Neural progenitor cell (in vitro differentiated cells): Measurements from ENCODE around the gene FHOD3. TPM values are rescaled to one million over a fixed set of nuclear protein-coding genes. Genes with fewer than 3 reads are reported as not detected.

Experiments
- DNase-seq: peaks from one replicate; pipeline ENCODE4 v3.0.0-alpha.2; 2016; ENCODE audit warnings: low spot score
- H2AFZ ChIP-seq: fragments of 200-600 bp; sonication (generic); replicated peaks from 2 replicates; pipeline ENCODE4 v1.6.1; 2016; ENCODE audit warnings: antibody characterized with exemption
- H3F3A ChIP-seq: fragments of 200-600 bp; sonication (generic); 2 replicates; pipeline ENCODE4 v1.6.1; 2016; ENCODE audit warnings: antibody characterized with exemption, low read depth
- H3K27ac ChIP-seq: fragments of 200-600 bp; sonication (generic); 2 replicates; pipeline ENCODE4 v1.5.1; 2016; ENCODE audit warnings: mild to moderate bottlenecking
- H3K27me3 ChIP-seq: fragments of 200-600 bp; sonication (generic); 2 replicates; pipeline ENCODE4 v1.6.1; 2016; ENCODE audit warnings: mild to moderate bottlenecking, moderate library complexity
- H3K36me3 ChIP-seq: fragments of 200-600 bp; sonication (generic); 2 replicates; pipeline ENCODE4 v1.5.1; 2016
- H3K4me1 ChIP-seq: fragments of 200-600 bp; sonication (generic); 2 replicates; pipeline ENCODE4 v1.6.1; 2016; ENCODE audit warnings: mixed run types
- H3K4me2 ChIP-seq: fragments of 200-600 bp; sonication (generic); 2 replicates; pipeline ENCODE4 v1.6.1; 2016
- H3K4me3 ChIP-seq: fragments of 200-600 bp; sonication (generic); 2 replicates; pipeline ENCODE4 v1.5.1; 2016
- H3K79me2 ChIP-seq: fragments of 200-600 bp; sonication (generic); 2 replicates; pipeline ENCODE4 v1.6.1; 2016; ENCODE audit warnings: low read depth
- H3K9ac ChIP-seq: fragments of 200-600 bp; sonication (generic); 2 replicates; pipeline ENCODE4 v1.6.1; 2016
- H3K9me3 ChIP-seq: fragments of 200-600 bp; sonication (generic); 2 replicates; pipeline ENCODE4 v1.5.1; 2016; ENCODE audit warnings: low read depth
- H4K20me1 ChIP-seq: fragments of 200-600 bp; sonication (generic); 2 replicates; pipeline ENCODE4 v1.6.1; 2016; ENCODE audit warnings: low read depth
- H3K27ac Mint-ChIP-seq: 3 replicates; pipeline ENCODE4 v1.8.0; 2021; ENCODE audit warnings: mixed read lengths
- H3K27me3 Mint-ChIP-seq: 2 replicates; pipeline ENCODE4 v1.8.0; 2022; ENCODE audit warnings: low read depth, mild to moderate bottlenecking, inconsistent platforms, moderate library complexity, mixed read lengths; ENCODE audit not compliant: insufficient read depth
- H3K36me3 Mint-ChIP-seq: 3 replicates; pipeline ENCODE4 v1.8.0; 2021; ENCODE audit warnings: mixed read lengths
- H3K4me1 Mint-ChIP-seq: 3 replicates; pipeline ENCODE4 v1.8.0; 2021; ENCODE audit warnings: mixed read lengths
- H3K4me3 Mint-ChIP-seq: 3 replicates; pipeline ENCODE4 v1.8.0; 2021; ENCODE audit warnings: mild to moderate bottlenecking, moderate library complexity, mixed read lengths
- H3K9me3 Mint-ChIP-seq: 3 replicates; pipeline ENCODE4 v1.8.0; 2020; ENCODE audit warnings: mixed read lengths
- EZH2 ChIP-seq: fragments of 200-600 bp; sonication (generic); IDR thresholded peaks from 2 replicates; pipeline ENCODE4 v1.6.1; 2017; ENCODE audit warnings: antibody characterized with exemption, mild to moderate bottlenecking, moderate library complexity
- EZH2phosphoT487 ChIP-seq: fragments of 200-600 bp; sonication (generic); IDR thresholded peaks from 2 replicates; pipeline ENCODE4 v1.6.1; 2017; ENCODE audit warnings: antibody characterized with exemption
- total RNA-seq: library from RNA; depleted of rRNA; stranded (reverse); fragments of >200 nt; gene quantifications from 2 replicates; pipeline ENCODE4 v1.2.3, GENCODE V29; 2015; ENCODE audit warnings: low replicate concordance
- TF ChIP-seq, protein P1 (sequence below): fragments of 200-600 bp; sonication (generic); IDR thresholded peaks from 2 replicates; pipeline ENCODE4 v1.5.1; 2017; ENCODE audit warnings: antibody characterized with exemption, mild to moderate bottlenecking

The FHOD3 gene
- total RNA-seq, 1 donor from 2014 or later = 69.7 TPM

DNA sequence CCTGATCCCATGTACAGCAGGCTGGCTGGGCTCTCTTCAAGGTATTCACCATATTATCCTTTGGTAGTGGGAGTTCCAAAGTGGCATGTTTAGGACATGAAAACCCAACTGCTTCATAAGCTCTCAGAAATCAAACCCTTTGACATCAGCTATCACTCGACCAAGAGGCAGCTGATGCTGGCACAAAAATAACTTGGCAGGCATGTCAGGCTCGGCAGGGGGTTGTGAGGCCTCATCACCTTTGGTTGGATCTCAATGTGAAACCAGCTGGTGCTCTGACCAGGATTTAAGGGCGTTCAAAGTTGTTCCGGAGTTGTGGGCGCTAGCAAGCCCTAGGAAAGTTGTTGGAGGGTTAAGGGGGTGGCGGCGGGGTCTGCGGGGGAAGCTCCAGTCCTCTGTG lies 171.9 kb downstream of the FHOD3 start:
- peaks cover 54% of the 10 kb centered on the region for H3K4me1 ChIP-seq
- H3K9me3 ChIP-seq = no peaks in the 10 kb centered on the region
- Mint-ChIP-seq H3K9me3 (peaks cover 5% of the 10 kb centered on the region), H3K27ac (no peak overlapping the region), H3K27me3 (peaks cover under 1% of the 10 kb centered on the region), H3K4me3 (no peak overlapping the region), H3K36me3 (peaks cover 5% of the 10 kb centered on the region), H3K4me1 (peaks cover 49% of the 10 kb centered on the region)
- no peak for DNase-seq
- H3K4me3 ChIP-seq = no peak overlapping the region
- TF ChIP-seq EZH2phosphoT487 = no peak
- H2AFZ ChIP-seq = no peak overlapping the region
- peaks cover 33% of the 10 kb centered on the region for H3F3A ChIP-seq
- no peak overlapping the region for H3K9ac ChIP-seq
- no peaks in the 10 kb centered on the region for H3K36me3 ChIP-seq
- no peaks in the 10 kb centered on the region for H3K27me3 ChIP-seq
- peaks cover 74% of the 10 kb centered on the region for H3K79me2 ChIP-seq
- H3K27ac ChIP-seq = no peak overlapping the region
- H4K20me1 ChIP-seq = no peaks in the 10 kb centered on the region
- H3K4me2 ChIP-seq = no peak overlapping the region

DNA sequence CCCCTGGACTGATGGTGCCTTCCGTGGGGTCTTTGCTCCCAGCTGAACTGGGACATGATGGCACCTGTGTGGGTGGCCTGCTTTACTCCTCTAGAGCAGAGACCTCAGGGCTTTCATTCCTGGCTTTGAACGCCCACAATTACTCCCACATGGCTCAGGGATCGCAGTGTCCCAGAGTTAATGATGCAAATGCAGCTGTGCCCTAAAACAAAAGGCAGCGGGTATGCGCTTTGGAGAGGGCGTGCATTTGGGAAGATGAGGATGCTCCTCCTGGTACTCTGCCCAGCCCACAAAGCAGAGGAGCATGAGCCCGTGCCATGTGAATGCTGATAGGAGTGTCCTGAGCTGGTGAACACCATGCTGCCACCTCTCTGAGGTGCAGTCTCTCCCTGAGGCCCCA lies 173.4 kb downstream of the FHOD3 start:
- Histone ChIP-seq H3K4me2 (peak overlapping the region; percentile 67), H3K9ac (no peak overlapping the region), H3K79me2 (peaks cover 76% of the 10 kb centered on the region), H3K36me3 (no peaks in the 10 kb centered on the region), H3K27me3 (no peaks in the 10 kb centered on the region), H2AFZ (no peak overlapping the region), H3K4me1 (peaks cover 55% of the 10 kb centered on the region), H3F3A (peaks cover 32% of the 10 kb centered on the region), H3K27ac (peak overlapping the region; percentile 95), H3K9me3 (no peaks in the 10 kb centered on the region), H3K4me3 (peak overlapping the region; percentile 19), H4K20me1 (no peaks in the 10 kb centered on the region)
- Mint-ChIP-seq H3K27me3 (no peaks in the 10 kb centered on the region), H3K4me1 (peaks cover 44% of the 10 kb centered on the region), H3K27ac (no peak overlapping the region), H3K4me3 (no peak overlapping the region), H3K9me3 (peaks cover 5% of the 10 kb centered on the region), H3K36me3 (peaks cover 5% of the 10 kb centered on the region)
- TF ChIP-seq EZH2 (no peak), EZH2phosphoT487 (no peak)
- TF ChIP-seq, protein P1, sequence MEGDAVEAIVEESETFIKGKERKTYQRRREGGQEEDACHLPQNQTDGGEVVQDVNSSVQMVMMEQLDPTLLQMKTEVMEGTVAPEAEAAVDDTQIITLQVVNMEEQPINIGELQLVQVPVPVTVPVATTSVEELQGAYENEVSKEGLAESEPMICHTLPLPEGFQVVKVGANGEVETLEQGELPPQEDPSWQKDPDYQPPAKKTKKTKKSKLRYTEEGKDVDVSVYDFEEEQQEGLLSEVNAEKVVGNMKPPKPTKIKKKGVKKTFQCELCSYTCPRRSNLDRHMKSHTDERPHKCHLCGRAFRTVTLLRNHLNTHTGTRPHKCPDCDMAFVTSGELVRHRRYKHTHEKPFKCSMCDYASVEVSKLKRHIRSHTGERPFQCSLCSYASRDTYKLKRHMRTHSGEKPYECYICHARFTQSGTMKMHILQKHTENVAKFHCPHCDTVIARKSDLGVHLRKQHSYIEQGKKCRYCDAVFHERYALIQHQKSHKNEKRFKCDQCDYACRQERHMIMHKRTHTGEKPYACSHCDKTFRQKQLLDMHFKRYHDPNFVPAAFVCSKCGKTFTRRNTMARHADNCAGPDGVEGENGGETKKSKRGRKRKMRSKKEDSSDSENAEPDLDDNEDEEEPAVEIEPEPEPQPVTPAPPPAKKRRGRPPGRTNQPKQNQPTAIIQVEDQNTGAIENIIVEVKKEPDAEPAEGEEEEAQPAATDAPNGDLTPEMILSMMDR = no peak
- DNase-seq = peak; percentile 26

DNA sequence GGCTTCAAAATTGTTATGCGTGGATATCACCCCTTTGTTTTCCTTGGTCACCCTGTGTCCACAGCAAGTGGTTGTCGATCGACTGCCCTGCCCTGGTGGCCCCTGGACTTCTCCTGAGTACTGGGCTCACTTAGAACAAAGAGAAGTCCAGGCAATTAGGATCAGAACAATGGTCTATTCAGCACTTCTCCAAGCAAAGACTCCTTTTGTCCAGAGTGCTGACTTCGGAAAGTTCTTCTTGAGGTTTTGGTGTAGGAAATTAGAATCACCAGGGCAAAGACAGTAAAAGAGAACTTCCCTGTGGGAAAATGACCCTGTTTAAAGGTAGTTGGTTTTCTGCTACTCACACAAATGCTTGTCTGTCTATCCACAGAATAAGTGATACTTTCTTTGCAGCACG lies 173.9 kb downstream of the FHOD3 start:
- H3K9me3 Mint-ChIP-seq = peaks cover 5% of the 10 kb centered on the region
- H3K27ac ChIP-seq = peak overlapping the region; percentile 95
- H3K27me3 Mint-ChIP-seq = no peaks in the 10 kb centered on the region
- H3F3A ChIP-seq = peaks cover 32% of the 10 kb centered on the region
- H3K4me2 ChIP-seq = peak overlapping the region; percentile 67
- peak overlapping the region; percentile 65 for H3K27ac Mint-ChIP-seq
- no peaks in the 10 kb centered on the region for H3K36me3 ChIP-seq
- no peaks in the 10 kb centered on the region for H3K9me3 ChIP-seq
- peaks cover 50% of the 10 kb centered on the region for H3K4me1 ChIP-seq
- H3K36me3 Mint-ChIP-seq = peaks cover 5% of the 10 kb centered on the region
- H3K27me3 ChIP-seq = no peaks in the 10 kb centered on the region
- H3K9ac ChIP-seq = no peak overlapping the region
- TF ChIP-seq, protein P1 = no peak
- TF ChIP-seq EZH2 (no peak), EZH2phosphoT487 (no peak)
- H3K4me3 Mint-ChIP-seq = no peak overlapping the region
- peaks cover 41% of the 10 kb centered on the region for H3K4me1 Mint-ChIP-seq
- no peaks in the 10 kb centered on the region for H4K20me1 ChIP-seq
- H3K4me3 ChIP-seq = peak overlapping the region; percentile 19
- no peak overlapping the region for H2AFZ ChIP-seq
- H3K79me2 ChIP-seq = peaks cover 76% of the 10 kb centered on the region
- DNase-seq = peak; percentile 57

DNA sequence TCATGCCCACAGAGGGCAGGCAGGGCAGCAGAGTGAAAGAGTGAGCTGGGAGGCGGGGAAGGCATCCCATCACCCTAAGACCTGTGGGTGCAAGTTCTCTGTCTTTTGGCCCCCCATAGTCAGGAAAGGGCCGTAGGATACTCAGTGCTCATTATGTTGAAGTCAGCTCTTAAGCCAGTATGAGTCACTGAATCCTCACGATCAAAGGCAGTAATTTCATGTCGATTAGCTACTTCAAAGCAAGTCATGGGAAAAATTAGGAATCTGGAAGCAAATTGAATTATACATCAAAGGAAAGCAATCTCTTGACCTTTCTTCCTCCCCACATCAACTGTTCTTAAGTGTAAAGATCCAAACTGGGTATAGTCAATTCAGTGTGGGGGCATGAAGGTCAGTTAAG lies 178.9 kb downstream of the FHOD3 start:
- Histone ChIP-seq H2AFZ (no peak overlapping the region), H3K9me3 (no peaks in the 10 kb centered on the region), H3K9ac (no peak overlapping the region), H3K4me1 (peaks cover 70% of the 10 kb centered on the region), H3K27ac (no peak overlapping the region), H3K4me2 (no peak overlapping the region), H3K79me2 (peaks cover 86% of the 10 kb centered on the region), H4K20me1 (peaks cover 3% of the 10 kb centered on the region), H3K27me3 (no peaks in the 10 kb centered on the region), H3K36me3 (no peaks in the 10 kb centered on the region), H3F3A (peaks cover 52% of the 10 kb centered on the region), H3K4me3 (no peak overlapping the region)
- peaks cover 39% of the 10 kb centered on the region for H3K4me1 Mint-ChIP-seq
- no peak overlapping the region for H3K4me3 Mint-ChIP-seq
- H3K36me3 Mint-ChIP-seq = peaks cover 24% of the 10 kb centered on the region
- no peak overlapping the region for H3K27ac Mint-ChIP-seq
- H3K27me3 Mint-ChIP-seq = peaks cover 3% of the 10 kb centered on the region
- TF ChIP-seq EZH2 (no peak), EZH2phosphoT487 (no peak)
- TF ChIP-seq, protein P1 = no peak
- peaks cover 8% of the 10 kb centered on the region for H3K9me3 Mint-ChIP-seq
- DNase-seq = no peak
